D721Med (cell line): ENCODE measurements around the gene BTRC.
A peak's percentile ranks its signal among the peaks of the same experiment; 100 is the strongest.
"Not testable (repeated sequence)": the region's sequence is repeated elsewhere in the genome, so short reads cannot be mapped to it uniquely, and the experiment has no call there.

ENCODE experiments used
- DNase-seq: peaks from one replicate; pipeline ENCODE4 v3.0.0; 2011; ENCODE audit warnings: low spot score; ENCODE audit not compliant: insufficient read length
- FAIRE-seq: peaks from 2 replicates; lab custom pipeline; 2011; peaks lifted over from hg19 to GRCh38; lab: Jason Lieb, UNC
- TF ChIP-seq, protein P1 (sequence below): IDR thresholded peaks from 2 replicates; pipeline ENCODE4 v1.5.1; 2012; ENCODE audit warnings: mild to moderate bottlenecking, control low read depth; ENCODE audit not compliant: insufficient read depth; ENCODE audit errors: missing control alignments

The BTRC gene

DNA sequence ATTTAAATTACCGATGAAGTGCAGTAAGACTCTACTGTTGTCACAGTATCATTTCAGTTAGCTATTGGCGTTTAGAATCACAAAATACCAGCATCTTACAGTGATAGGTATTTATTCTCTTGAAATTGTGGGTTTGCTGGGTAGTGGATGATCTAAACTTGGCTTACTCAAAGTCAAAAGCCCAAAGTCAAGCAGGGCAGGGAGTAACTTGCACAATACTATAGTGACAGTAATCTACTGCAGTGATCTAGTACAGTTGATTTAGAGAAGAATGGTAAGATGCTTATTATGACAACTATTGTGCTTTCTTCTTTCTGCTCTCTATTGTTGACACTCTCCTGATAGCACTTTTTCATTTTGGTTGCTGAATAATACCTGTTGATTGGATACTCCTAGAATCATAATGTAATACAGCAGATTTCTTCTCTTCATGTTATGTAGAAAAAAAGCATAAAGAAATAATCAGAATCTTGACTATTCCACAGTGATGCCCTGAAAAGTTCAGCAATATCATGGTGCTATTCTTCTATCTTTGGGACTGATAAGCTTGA is 10.0 kb downstream of the BTRC start:
- FAIRE-seq (no peak), DNase-seq (no peak)
- TF ChIP-seq, protein P1, sequence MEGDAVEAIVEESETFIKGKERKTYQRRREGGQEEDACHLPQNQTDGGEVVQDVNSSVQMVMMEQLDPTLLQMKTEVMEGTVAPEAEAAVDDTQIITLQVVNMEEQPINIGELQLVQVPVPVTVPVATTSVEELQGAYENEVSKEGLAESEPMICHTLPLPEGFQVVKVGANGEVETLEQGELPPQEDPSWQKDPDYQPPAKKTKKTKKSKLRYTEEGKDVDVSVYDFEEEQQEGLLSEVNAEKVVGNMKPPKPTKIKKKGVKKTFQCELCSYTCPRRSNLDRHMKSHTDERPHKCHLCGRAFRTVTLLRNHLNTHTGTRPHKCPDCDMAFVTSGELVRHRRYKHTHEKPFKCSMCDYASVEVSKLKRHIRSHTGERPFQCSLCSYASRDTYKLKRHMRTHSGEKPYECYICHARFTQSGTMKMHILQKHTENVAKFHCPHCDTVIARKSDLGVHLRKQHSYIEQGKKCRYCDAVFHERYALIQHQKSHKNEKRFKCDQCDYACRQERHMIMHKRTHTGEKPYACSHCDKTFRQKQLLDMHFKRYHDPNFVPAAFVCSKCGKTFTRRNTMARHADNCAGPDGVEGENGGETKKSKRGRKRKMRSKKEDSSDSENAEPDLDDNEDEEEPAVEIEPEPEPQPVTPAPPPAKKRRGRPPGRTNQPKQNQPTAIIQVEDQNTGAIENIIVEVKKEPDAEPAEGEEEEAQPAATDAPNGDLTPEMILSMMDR = no peak

DNA sequence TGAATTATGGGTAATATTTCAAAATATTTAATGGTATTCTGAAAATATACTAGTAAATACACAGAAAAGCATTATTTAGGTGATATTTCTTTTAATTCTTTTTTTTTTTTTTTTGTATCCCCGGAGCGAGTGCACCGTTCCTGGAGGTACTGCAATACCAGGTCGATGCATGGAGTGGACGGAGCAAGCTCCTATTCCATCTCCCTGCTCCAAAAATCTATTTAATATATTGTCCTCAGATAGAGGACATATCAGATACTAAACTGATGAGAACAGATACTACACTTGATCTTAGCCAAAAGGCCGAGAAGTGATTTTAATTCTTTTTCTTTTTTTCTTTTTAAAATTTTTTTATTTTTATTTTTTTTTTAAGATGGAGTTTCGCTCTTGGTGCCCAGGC is 10.8 kb downstream of the BTRC start:
- FAIRE-seq (peak; percentile 97), DNase-seq (no peak)
- TF ChIP-seq, protein P1 = no peak

DNA sequence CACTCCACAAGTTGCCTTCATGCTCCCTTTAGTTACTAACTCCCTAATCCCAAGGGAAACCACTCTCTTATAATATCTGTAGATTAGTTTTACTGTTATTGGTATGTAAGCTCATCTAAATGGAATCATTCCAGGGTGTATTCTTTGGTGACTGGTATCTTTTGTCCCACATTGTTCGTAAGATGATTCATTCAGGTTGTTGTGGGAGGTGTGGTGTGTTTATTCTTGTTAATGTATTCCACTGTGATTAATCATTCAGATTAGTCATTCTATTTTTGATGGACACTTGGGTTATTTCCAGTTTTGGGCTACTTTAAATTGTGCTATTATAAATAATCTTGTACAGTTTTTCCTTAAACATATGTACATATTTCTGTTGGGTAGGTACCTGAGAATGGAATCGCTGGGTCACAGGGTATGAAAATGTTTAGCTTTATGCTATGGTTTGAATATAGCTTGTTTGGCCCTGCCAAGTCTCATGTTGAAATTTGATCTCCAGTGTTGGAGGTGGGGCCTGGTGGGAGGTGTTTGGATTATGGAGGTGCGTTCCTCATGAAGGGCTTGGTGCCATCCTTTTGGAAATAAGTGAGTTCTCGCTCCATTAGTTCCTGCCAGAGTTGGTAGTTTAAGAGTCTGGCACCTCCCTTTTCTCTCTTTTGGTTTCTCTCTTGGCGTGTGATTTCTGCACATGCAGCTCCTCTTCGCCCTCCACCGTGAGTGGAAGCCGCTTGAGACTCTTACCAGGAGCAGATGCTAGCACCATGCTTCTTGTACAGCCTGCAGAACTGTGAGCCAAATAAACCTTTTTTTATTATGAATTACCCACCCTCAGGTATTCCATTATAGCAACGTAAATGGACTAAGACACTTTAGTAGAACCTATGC is 13.8 kb downstream of the BTRC start:
- FAIRE-seq (no peak), DNase-seq (no peak)
- TF ChIP-seq, protein P1 = no peak

DNA sequence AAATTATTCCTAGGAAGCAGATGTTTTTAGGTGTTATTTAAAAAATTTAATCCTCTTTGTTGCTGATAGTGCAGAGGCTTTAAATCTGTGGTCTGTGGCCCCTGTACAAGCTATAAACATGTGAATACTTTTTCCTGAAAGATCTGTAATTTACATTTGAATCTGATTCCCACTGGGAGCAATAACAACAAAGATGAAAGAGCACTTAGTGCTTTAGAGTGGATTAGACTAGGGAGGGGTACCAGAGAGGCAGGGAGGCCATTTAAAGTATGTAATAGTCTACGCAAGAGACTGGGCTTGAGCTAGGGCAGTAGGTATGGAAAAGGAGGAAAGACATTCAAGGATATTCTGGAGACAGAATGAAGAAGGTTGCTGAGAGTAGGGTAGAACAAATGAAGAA is 19.1 kb downstream of the BTRC start:
- TF ChIP-seq, protein P1 = no peak
- FAIRE-seq (peak; percentile 6), DNase-seq (no peak)

DNA sequence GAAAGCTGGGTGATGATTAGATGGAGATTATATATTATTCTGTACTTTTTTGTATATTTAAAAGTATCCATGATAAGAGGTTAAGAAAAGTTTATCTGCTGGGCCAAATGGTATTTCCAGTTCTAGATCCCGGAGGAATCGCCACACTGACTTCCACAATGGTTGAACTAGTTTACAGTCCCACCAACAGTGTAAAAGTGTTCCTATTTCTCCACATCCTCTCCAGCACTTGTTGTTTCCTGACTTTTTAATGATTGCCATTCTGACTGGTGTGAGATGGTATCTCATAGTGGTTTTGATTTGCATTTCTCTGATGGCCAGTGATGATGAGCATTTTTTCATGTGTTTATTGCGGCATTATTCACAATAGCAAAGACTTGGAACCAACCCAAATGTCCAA is 20.0 kb downstream of the BTRC start:
- DNase-seq, FAIRE-seq: not testable (repeated sequence)

DNA sequence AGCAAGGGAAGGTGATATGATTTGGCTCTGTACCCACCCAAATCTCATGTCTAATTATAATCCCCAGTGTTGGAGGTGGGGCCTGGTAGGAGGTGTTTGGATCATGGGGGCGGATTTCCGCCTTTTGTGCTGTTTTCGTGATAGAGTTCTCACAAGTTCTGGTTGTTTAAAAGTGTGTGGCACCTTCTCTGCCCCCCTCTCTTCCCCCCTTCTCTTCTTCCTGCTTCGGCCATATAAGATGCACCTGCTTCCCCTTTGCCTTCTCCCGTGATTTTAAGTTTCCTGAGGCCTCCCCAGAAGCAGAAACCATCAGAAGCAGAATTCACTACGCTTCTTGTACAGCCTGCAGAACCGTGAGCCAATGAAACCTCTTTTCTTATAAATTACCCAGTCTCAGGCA is 21.1 kb downstream of the BTRC start:
- TF ChIP-seq, protein P1 = no peak
- DNase-seq (no peak), FAIRE-seq (no peak)

DNA sequence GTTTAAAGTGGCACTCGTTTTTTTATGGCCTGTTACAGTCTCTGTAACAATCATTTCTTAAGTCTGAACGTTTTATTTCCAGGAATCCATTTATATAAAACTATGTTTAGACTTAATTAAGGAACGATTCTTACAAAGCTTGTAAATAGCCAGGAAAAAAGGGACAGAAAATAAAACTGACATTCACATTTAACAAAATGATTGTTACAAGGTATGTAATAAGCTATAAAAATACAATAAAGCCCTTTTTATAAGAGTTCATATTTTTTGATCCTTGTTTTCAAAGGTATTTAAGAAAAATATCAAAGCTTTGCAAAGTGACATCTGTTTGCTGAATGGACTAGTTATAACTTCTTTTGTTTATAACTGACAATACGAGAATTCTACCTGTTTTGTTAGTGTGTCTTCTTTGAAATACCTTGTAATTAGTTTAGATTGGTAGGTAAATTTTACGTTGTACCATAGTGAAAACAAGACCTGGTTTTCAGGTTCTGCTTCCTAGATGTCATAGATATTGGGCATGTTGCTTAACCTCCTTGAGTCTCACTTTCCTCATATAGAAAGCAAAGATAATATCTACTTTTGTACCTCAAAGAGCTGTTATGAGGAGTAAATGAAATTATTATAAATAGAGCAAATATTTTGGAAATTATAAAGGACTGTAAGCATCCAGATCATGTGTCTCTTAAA is 25.8 kb downstream of the BTRC start:
- FAIRE-seq (no peak), DNase-seq (no peak)
- TF ChIP-seq, protein P1 = no peak
